Uterus (tissue), 2 donors: ENCODE data around the gene TIMP3.

Experiments used
- POLR2A ChIP-seq, 2 donors: fragments of 450-650 bp; IDR thresholded peaks; one replicate each; pipeline ENCODE4 v1.6.1; 2016; ENCODE audit warnings: antibody characterized with exemption in 2 of 2, mild to moderate bottlenecking in 1 of 2, moderate library complexity in 1 of 2
- TF ChIP-seq, protein P1 (sequence below), 4 experiments: fragments of 200-600 bp in 2 of 4; fragments of 450-650 bp in 2 of 4; sonication (generic) in 2 of 4; IDR thresholded peaks; one replicate each; pipeline ENCODE4 v1.5.1; 2016 to 2019; ENCODE audit warnings: antibody characterized with exemption in 4 of 4, mild to moderate bottlenecking in 2 of 4, moderate library complexity in 1 of 4

DNA sequence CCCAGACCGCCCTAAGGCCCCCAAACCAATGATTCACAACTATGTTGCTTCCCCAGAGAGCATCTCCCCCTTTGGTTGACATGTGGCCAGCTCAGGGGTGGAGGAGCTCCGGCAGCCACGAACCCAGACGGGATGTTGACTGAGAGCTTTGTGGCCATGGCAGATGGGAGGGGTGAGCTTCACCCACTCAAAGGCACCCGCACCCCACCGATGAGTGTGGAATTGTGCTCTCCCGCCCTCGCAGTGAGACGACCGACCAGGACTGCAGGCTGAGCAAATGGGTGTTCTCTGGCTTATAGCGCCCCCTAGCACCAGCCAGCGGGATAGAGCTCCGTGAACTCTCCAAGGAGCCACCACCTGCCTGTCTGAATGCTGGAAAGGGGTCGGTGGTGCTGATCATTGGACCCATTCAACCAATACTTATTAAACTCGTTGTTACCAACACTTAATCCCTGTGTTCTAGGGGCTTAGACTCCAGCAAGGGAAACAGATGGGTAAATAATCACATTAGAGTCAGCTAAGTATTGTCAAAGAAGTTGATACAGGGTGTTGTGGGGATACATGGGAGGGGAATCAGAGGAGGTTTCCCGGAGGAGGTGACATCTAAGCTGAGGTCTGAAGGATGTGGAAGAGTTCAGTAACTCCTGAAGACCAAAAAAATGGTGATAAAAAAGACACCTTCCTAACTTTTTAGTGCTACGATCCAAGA lies 4.5 kb upstream of the TIMP3 start:
- TF ChIP-seq, protein P1, sequence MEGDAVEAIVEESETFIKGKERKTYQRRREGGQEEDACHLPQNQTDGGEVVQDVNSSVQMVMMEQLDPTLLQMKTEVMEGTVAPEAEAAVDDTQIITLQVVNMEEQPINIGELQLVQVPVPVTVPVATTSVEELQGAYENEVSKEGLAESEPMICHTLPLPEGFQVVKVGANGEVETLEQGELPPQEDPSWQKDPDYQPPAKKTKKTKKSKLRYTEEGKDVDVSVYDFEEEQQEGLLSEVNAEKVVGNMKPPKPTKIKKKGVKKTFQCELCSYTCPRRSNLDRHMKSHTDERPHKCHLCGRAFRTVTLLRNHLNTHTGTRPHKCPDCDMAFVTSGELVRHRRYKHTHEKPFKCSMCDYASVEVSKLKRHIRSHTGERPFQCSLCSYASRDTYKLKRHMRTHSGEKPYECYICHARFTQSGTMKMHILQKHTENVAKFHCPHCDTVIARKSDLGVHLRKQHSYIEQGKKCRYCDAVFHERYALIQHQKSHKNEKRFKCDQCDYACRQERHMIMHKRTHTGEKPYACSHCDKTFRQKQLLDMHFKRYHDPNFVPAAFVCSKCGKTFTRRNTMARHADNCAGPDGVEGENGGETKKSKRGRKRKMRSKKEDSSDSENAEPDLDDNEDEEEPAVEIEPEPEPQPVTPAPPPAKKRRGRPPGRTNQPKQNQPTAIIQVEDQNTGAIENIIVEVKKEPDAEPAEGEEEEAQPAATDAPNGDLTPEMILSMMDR (IDR thresholded peaks at IDR 0.05), result peak; percentile 76 to 93 (median 88)
- no peak for TF ChIP-seq POLR2A (IDR thresholded peaks at IDR 0.05)
